Measurements from ENCODE around the gene ATG9B. TPM values are rescaled to one million over a fixed set of nuclear protein-coding genes. Genes with fewer than 3 reads are reported as not detected.
A peak's percentile ranks its signal among the peaks of the same experiment; 100 is the strongest.

The ATG9B gene
- total and polyA plus RNA-seq, 2 of the 13 experiments (the other 11 are each of a cell fraction or from before 2014, with no cell fraction given): 0.24 TPM; not detected in 1

- TF ChIP-seq IKZF5 (CRISPR knock-in tag; IDR thresholded peaks at IDR 0.05) (no peak), MYPOP (CRISPR knock-in tag; IDR thresholded peaks at IDR 0.05) (0 out of 2 replicates have a peak, but pooled peaks have one; percentile 20), NFATC3 (CRISPR knock-in tag; IDR thresholded peaks at IDR 0.05) (no peak), PRDM4 (CRISPR knock-in tag; IDR thresholded peaks at IDR 0.05; ENCODE audit: borderline replicate concordance) (no peak), ZFP91 (CRISPR knock-in tag; IDR thresholded peaks at IDR 0.05; ENCODE audit: borderline replicate concordance) (0 out of 2 replicates have a peak, but pooled peaks have one; percentile 1), ARID3A (IDR thresholded peaks at IDR 0.05; ENCODE audit: low read depth, low read length) (no peak), ATF7-NPFF (CRISPR knock-in tag; IDR thresholded peaks at IDR 0.05; ENCODE audit: low read depth) (peak; percentile 14; the same call in 1 of the 2 replicates), TP53 (CRISPR knock-in tag; conservative IDR thresholded peaks at IDR 0.05) (no peak), SATB2 (CRISPR knock-in tag; IDR thresholded peaks at IDR 0.05) (no peak), MYC (CRISPR knock-in tag; IDR thresholded peaks at IDR 0.05; ENCODE audit: borderline replicate concordance) (peak; percentile 41), MTF1 (CRISPR knock-in tag; IDR thresholded peaks at IDR 0.05) (no peak), ZBTB39 (CRISPR knock-in tag; IDR thresholded peaks at IDR 0.05) (no peak), SETDB1 (CRISPR knock-in tag; IDR thresholded peaks at IDR 0.05; ENCODE audit: borderline replicate concordance) (no peak), SP4 (CRISPR knock-in tag; IDR thresholded peaks at IDR 0.05) (no peak), MLX (CRISPR knock-in tag; IDR thresholded peaks at IDR 0.05) (peak; percentile 8; the same call in 1 of the 2 replicates), RBM39 (IDR thresholded peaks at IDR 0.05; ENCODE audit: low read depth, low read length, poor library complexity, severe bottlenecking) (peak; percentile 16)
These were observed 5.7 kb downstream of the ATG9B start (continued) for GRCh38 chr7:151018421-151019129.
